ENCODE results near the gene TOPAZ1. TPM values are rescaled to one million over a fixed set of nuclear protein-coding genes. Genes with fewer than 3 reads are reported as not detected.

Gene TOPAZ1
- total RNA-seq, 1 donor from 2014 or later, result not detected

- Mint-ChIP-seq H3K27ac (ENCODE audit: unreplicated experiment) (no peak overlapping the region), H3K4me1 (ENCODE audit: low read depth, unreplicated experiment) (no peaks in the 10 kb centered on the region), H3K27me3 (ENCODE audit: low read depth, unreplicated experiment) (no peaks in the 10 kb centered on the region), H3K36me3 (ENCODE audit: low read depth, unreplicated experiment) (no peaks in the 10 kb centered on the region), H3K4me3 (ENCODE audit: unreplicated experiment) (no peak overlapping the region), H3K9me3 (ENCODE audit: unreplicated experiment) (no peaks in the 10 kb centered on the region)
- Histone ChIP-seq H3K4me2 (ENCODE audit: low read length) (no peak overlapping the region), H2AFZ (ENCODE audit: low read depth, low read length) (no peak overlapping the region), H3K4me3 (ENCODE audit: insufficient read depth, low read depth, low read length) (no peak overlapping the region), H3K4me1 (ENCODE audit: insufficient read depth, low read length) (no peaks in the 10 kb centered on the region), H3K9ac (ENCODE audit: low read length) (no peak overlapping the region), H3K36me3 (ENCODE audit: insufficient read depth, low read length) (no peaks in the 10 kb centered on the region), H3K9me3 (ENCODE audit: insufficient read depth, low read depth, low read length) (no peaks in the 10 kb centered on the region), H3K79me2 (ENCODE audit: insufficient read depth, low read length) (no peaks in the 10 kb centered on the region), H3K27ac (ENCODE audit: low read depth, low read length) (no peak overlapping the region), H3K27me3 (ENCODE audit: insufficient read depth, low read length) (no peaks in the 10 kb centered on the region), H4K20me1 (ENCODE audit: insufficient read depth, low read length) (no peaks in the 10 kb centered on the region)
- TF ChIP-seq, protein P1, sequence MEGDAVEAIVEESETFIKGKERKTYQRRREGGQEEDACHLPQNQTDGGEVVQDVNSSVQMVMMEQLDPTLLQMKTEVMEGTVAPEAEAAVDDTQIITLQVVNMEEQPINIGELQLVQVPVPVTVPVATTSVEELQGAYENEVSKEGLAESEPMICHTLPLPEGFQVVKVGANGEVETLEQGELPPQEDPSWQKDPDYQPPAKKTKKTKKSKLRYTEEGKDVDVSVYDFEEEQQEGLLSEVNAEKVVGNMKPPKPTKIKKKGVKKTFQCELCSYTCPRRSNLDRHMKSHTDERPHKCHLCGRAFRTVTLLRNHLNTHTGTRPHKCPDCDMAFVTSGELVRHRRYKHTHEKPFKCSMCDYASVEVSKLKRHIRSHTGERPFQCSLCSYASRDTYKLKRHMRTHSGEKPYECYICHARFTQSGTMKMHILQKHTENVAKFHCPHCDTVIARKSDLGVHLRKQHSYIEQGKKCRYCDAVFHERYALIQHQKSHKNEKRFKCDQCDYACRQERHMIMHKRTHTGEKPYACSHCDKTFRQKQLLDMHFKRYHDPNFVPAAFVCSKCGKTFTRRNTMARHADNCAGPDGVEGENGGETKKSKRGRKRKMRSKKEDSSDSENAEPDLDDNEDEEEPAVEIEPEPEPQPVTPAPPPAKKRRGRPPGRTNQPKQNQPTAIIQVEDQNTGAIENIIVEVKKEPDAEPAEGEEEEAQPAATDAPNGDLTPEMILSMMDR (IDR thresholded peaks at IDR 0.05; ENCODE audit: insufficient read depth, low read depth, low read length), result no peak
- TF ChIP-seq EZH2 (IDR thresholded peaks at IDR 0.05; ENCODE audit: insufficient read depth, low read length), result no peak
- FAIRE-seq (no peak), DNase-seq (ENCODE audit: low read depth) (no peak)
Observed at GRCh38 chr3:44264146-44264545, 22.5 kb downstream of the TOPAZ1 start.

- TF ChIP-seq, protein P1 (IDR thresholded peaks at IDR 0.05; ENCODE audit: insufficient read depth, low read depth, low read length), result no peak
- TF ChIP-seq EZH2 (IDR thresholded peaks at IDR 0.05; ENCODE audit: insufficient read depth, low read length), result no peak
- Histone ChIP-seq H3K4me2 (ENCODE audit: low read length) (no peak overlapping the region), H3K4me1 (ENCODE audit: insufficient read depth, low read length) (no peaks in the 10 kb centered on the region), H3K9ac (ENCODE audit: low read length) (no peak overlapping the region), H3K4me3 (ENCODE audit: insufficient read depth, low read depth, low read length) (no peak overlapping the region), H3K36me3 (ENCODE audit: insufficient read depth, low read length) (no peaks in the 10 kb centered on the region), H2AFZ (ENCODE audit: low read depth, low read length) (no peak overlapping the region), H3K27ac (ENCODE audit: low read depth, low read length) (no peak overlapping the region), H3K27me3 (ENCODE audit: insufficient read depth, low read length) (no peaks in the 10 kb centered on the region), H4K20me1 (ENCODE audit: insufficient read depth, low read length) (no peaks in the 10 kb centered on the region), H3K9me3 (ENCODE audit: insufficient read depth, low read depth, low read length) (no peaks in the 10 kb centered on the region), H3K79me2 (ENCODE audit: insufficient read depth, low read length) (no peaks in the 10 kb centered on the region)
- Mint-ChIP-seq H3K4me3 (ENCODE audit: unreplicated experiment) (no peak overlapping the region), H3K4me1 (ENCODE audit: low read depth, unreplicated experiment) (no peaks in the 10 kb centered on the region), H3K9me3 (ENCODE audit: unreplicated experiment) (no peaks in the 10 kb centered on the region), H3K27ac (ENCODE audit: unreplicated experiment) (no peak overlapping the region), H3K36me3 (ENCODE audit: low read depth, unreplicated experiment) (no peaks in the 10 kb centered on the region), H3K27me3 (ENCODE audit: low read depth, unreplicated experiment) (no peaks in the 10 kb centered on the region)
- no peak for DNase-seq (ENCODE audit: low read depth)
- FAIRE-seq, result no peak
Observed at GRCh38 chr3:44265815-44266214, 24.1 kb downstream of the TOPAZ1 start.

DNA sequence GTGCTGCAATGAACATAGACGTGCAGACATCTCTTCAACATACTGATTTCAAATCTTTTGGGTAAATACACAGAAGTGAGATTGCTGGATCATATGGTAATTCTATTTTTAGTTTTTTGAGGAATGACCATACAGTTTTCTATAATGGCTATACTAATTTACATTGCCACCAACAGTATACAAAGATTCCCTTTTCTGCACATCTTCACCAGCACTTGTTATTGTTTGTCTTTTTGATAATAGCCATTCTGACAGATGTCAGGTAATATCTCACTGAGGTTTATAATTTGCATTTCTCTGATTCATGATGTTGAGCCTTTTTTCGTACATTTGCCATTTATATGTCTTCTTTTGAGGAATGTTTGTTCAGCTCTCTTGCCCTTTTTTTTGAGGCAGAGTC, 30.5 kb downstream of the TOPAZ1 start:
- no peak overlapping the region for H3K27ac Mint-ChIP-seq (ENCODE audit: unreplicated experiment)
- no peaks in the 10 kb centered on the region for H3K36me3 ChIP-seq (ENCODE audit: insufficient read depth, low read length)
- no peak for TF ChIP-seq EZH2 (IDR thresholded peaks at IDR 0.05; ENCODE audit: insufficient read depth, low read length)
- TF ChIP-seq, protein P1 (IDR thresholded peaks at IDR 0.05; ENCODE audit: insufficient read depth, low read depth, low read length), result no peak
- H3K4me3 Mint-ChIP-seq (ENCODE audit: unreplicated experiment), result no peak overlapping the region
- H3K4me3 ChIP-seq (ENCODE audit: insufficient read depth, low read depth, low read length), result no peak overlapping the region
- H3K9me3 ChIP-seq (ENCODE audit: insufficient read depth, low read depth, low read length), result no peaks in the 10 kb centered on the region
- DNase-seq (ENCODE audit: low read depth), result no peak
- no peak overlapping the region for H3K4me2 ChIP-seq (ENCODE audit: low read length)
- H3K27ac ChIP-seq (ENCODE audit: low read depth, low read length), result no peak overlapping the region
- H3K4me1 ChIP-seq (ENCODE audit: insufficient read depth, low read length), result no peaks in the 10 kb centered on the region
- no peaks in the 10 kb centered on the region for H3K27me3 Mint-ChIP-seq (ENCODE audit: low read depth, unreplicated experiment)
- H3K4me1 Mint-ChIP-seq (ENCODE audit: low read depth, unreplicated experiment), result no peaks in the 10 kb centered on the region
- H3K9ac ChIP-seq (ENCODE audit: low read length), result no peak overlapping the region
- no peaks in the 10 kb centered on the region for H3K79me2 ChIP-seq (ENCODE audit: insufficient read depth, low read length)
- no peaks in the 10 kb centered on the region for H4K20me1 ChIP-seq (ENCODE audit: insufficient read depth, low read length)
- H3K27me3 ChIP-seq (ENCODE audit: insufficient read depth, low read length), result no peaks in the 10 kb centered on the region
- peaks cover 4% of the 10 kb centered on the region for H3K9me3 Mint-ChIP-seq (ENCODE audit: unreplicated experiment)
- no peak for FAIRE-seq
- no peak overlapping the region for H2AFZ ChIP-seq (ENCODE audit: low read depth, low read length)
- no peaks in the 10 kb centered on the region for H3K36me3 Mint-ChIP-seq (ENCODE audit: low read depth, unreplicated experiment)

Data from astrocyte (in vitro differentiated cells and primary cell).